ENCODE data around the gene PLCD1. TPM values are rescaled to one million over a fixed set of nuclear protein-coding genes. Genes with fewer than 3 reads are reported as not detected.
A peak's percentile ranks its signal among the peaks of the same experiment; 100 is the strongest.

Gene PLCD1
- total and polyA plus RNA-seq, 2 of the 13 experiments (the other 11 are each of a cell fraction or from before 2014, with no cell fraction given), result 10.1 to 12.4 TPM

DNA sequence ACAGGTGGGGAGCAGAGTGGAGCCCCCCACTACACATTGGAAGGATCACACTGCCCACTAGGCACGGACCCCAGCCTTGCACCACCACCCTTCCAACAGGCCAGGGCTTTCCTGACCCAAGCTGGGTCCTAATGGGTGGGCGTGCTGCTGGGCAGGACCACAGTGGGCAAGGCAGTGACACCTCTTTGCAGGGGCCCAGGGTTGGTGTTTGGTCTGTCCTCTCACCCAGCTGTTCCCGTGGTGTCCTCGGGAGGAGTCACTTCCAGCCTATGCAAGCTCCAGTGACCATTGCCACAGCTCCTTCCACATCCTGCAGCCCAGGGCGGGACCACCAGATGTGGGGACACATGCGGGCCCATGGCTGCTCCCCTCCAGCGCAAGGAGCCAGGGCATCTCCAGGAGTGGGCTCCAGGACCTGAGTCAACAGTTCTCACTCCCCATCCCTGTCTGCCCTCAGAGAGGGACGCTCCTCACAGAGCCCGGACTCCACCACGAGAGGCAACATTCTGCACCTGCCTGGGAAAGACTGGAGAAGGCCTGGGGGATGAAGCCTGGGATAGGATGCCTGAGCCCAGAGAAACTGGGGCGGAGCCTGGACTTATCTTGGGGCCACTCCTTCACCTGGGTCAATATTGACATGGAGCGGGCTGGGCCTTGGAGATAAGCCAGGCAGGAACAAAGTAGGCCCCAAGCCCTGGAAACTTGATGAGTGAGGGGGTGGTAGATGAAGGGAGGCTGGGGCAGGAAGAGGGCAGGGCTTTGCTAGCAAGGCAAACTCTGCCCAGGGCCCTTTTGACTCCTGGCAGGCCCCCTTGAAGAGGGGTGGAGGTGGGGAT lies 42.7 kb downstream of the PLCD1 start (continued):
- TF ChIP-seq, protein P1, sequence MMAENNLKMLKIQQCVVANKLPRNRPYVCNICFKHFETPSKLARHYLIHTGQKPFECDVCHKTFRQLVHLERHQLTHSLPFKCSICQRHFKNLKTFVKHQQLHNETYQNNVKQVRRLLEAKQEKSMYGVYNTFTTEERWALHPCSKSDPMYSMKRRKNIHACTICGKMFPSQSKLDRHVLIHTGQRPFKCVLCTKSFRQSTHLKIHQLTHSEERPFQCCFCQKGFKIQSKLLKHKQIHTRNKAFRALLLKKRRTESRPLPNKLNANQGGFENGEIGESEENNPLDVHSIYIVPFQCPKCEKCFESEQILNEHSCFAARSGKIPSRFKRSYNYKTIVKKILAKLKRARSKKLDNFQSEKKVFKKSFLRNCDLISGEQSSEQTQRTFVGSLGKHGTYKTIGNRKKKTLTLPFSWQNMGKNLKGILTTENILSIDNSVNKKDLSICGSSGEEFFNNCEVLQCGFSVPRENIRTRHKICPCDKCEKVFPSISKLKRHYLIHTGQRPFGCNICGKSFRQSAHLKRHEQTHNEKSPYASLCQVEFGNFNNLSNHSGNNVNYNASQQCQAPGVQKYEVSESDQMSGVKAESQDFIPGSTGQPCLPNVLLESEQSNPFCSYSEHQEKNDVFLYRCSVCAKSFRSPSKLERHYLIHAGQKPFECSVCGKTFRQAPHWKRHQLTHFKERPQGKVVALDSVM (CRISPR knock-in tag; IDR thresholded peaks at IDR 0.05), result peak; percentile 17; the same call in 1 of the 2 replicates
- no peak for TF ChIP-seq PTBP1 (IDR thresholded peaks at IDR 0.05; ENCODE audit: low read depth, low read length, poor library complexity, severe bottlenecking)
- no peak for TF ChIP-seq MEF2D (CRISPR knock-in tag; IDR thresholded peaks at IDR 0.05)
- 0 out of 2 replicates have a peak, but pooled peaks have one; percentile 63 for TF ChIP-seq RCOR2 (CRISPR knock-in tag; IDR thresholded peaks at IDR 0.05)
- TF ChIP-seq NR1H2 (CRISPR knock-in tag; IDR thresholded peaks at IDR 0.05; ENCODE audit: borderline replicate concordance, low read depth), result no peak
- no peak for TF ChIP-seq ZNF274 (CRISPR knock-in tag; IDR thresholded peaks at IDR 0.05)
- TF ChIP-seq ZNF263 (CRISPR knock-in tag; IDR thresholded peaks at IDR 0.05), result peak; percentile 74; the same call in 1 of the 2 replicates
- TF ChIP-seq, protein P2, sequence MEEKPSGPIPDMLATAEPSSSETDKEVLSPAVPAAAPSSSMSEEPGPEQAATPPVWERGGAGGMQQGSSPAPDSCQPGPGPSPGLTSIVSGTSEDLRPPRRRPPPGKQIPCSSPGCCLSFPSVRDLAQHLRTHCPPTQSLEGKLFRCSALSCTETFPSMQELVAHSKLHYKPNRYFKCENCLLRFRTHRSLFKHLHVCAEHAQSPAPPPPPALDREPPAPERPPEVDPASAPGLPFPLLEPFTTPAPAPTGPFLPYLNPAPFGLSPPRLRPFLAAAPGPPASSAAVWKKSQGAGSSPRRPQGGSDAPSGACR (CRISPR knock-in tag; IDR thresholded peaks at IDR 0.05), result no peak
- no peak for TF ChIP-seq ZNF652 (CRISPR knock-in tag; IDR thresholded peaks at IDR 0.05; ENCODE audit: borderline replicate concordance, low read depth)
- TF ChIP-seq POLR2A (IDR thresholded peaks at IDR 0.05; ENCODE audit: insufficient read depth in 1 of 2, low read depth in 2 of 2, low read length in 2 of 2), result no peak
- TF ChIP-seq ZNF674 (CRISPR knock-in tag; IDR thresholded peaks at IDR 0.05; ENCODE audit: low read depth), result no peak
- no peak for TF ChIP-seq AHR (CRISPR knock-in tag; IDR thresholded peaks at IDR 0.05)
- peak; percentile 32; the same call in 1 of the 2 replicates for TF ChIP-seq HNF4A (CRISPR knock-in tag; IDR thresholded peaks at IDR 0.05)
- TF ChIP-seq, protein P3, sequence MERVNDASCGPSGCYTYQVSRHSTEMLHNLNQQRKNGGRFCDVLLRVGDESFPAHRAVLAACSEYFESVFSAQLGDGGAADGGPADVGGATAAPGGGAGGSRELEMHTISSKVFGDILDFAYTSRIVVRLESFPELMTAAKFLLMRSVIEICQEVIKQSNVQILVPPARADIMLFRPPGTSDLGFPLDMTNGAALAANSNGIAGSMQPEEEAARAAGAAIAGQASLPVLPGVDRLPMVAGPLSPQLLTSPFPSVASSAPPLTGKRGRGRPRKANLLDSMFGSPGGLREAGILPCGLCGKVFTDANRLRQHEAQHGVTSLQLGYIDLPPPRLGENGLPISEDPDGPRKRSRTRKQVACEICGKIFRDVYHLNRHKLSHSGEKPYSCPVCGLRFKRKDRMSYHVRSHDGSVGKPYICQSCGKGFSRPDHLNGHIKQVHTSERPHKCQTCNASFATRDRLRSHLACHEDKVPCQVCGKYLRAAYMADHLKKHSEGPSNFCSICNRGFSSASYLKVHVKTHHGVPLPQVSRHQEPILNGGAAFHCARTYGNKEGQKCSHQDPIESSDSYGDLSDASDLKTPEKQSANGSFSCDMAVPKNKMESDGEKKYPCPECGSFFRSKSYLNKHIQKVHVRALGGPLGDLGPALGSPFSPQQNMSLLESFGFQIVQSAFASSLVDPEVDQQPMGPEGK (CRISPR knock-in tag; IDR thresholded peaks at IDR 0.05), result peak; percentile 90
- TF ChIP-seq, protein P4, sequence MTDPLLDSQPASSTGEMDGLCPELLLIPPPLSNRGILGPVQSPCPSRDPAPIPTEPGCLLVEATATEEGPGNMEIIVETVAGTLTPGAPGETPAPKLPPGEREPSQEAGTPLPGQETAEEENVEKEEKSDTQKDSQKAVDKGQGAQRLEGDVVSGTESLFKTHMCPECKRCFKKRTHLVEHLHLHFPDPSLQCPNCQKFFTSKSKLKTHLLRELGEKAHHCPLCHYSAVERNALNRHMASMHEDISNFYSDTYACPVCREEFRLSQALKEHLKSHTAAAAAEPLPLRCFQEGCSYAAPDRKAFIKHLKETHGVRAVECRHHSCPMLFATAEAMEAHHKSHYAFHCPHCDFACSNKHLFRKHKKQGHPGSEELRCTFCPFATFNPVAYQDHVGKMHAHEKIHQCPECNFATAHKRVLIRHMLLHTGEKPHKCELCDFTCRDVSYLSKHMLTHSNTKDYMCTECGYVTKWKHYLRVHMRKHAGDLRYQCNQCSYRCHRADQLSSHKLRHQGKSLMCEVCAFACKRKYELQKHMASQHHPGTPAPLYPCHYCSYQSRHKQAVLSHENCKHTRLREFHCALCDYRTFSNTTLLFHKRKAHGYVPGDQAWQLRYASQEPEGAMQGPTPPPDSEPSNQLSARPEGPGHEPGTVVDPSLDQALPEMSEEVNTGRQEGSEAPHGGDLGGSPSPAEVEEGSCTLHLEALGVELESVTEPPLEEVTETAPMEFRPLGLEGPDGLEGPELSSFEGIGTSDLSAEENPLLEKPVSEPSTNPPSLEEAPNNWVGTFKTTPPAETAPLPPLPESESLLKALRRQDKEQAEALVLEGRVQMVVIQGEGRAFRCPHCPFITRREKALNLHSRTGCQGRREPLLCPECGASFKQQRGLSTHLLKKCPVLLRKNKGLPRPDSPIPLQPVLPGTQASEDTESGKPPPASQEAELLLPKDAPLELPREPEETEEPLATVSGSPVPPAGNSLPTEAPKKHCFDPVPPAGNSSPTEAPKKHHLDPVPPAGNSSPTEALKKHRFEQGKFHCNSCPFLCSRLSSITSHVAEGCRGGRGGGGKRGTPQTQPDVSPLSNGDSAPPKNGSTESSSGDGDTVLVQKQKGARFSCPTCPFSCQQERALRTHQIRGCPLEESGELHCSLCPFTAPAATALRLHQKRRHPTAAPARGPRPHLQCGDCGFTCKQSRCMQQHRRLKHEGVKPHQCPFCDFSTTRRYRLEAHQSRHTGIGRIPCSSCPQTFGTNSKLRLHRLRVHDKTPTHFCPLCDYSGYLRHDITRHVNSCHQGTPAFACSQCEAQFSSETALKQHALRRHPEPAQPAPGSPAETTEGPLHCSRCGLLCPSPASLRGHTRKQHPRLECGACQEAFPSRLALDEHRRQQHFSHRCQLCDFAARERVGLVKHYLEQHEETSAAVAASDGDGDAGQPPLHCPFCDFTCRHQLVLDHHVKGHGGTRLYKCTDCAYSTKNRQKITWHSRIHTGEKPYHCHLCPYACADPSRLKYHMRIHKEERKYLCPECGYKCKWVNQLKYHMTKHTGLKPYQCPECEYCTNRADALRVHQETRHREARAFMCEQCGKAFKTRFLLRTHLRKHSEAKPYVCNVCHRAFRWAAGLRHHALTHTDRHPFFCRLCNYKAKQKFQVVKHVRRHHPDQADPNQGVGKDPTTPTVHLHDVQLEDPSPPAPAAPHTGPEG (CRISPR knock-in tag; IDR thresholded peaks at IDR 0.05), result no peak

Measured in HepG2 (cell line).